HG03558 (cell line): ENCODE data around the gene CA11.
"Not testable (repeated sequence)": the region's sequence is repeated elsewhere in the genome, so short reads cannot be mapped to it uniquely, and the experiment has no call there.

Experiments
- ATAC-seq: cut with Tn5 transposase; IDR thresholded peaks from one replicate; pipeline ENCODE4 v1.9.1; 2021; ENCODE audit warnings: moderate number of reproducible peaks; ENCODE audit not compliant: unreplicated experiment; ENCODE audit errors: extremely low read depth

CA11 gene

DNA sequence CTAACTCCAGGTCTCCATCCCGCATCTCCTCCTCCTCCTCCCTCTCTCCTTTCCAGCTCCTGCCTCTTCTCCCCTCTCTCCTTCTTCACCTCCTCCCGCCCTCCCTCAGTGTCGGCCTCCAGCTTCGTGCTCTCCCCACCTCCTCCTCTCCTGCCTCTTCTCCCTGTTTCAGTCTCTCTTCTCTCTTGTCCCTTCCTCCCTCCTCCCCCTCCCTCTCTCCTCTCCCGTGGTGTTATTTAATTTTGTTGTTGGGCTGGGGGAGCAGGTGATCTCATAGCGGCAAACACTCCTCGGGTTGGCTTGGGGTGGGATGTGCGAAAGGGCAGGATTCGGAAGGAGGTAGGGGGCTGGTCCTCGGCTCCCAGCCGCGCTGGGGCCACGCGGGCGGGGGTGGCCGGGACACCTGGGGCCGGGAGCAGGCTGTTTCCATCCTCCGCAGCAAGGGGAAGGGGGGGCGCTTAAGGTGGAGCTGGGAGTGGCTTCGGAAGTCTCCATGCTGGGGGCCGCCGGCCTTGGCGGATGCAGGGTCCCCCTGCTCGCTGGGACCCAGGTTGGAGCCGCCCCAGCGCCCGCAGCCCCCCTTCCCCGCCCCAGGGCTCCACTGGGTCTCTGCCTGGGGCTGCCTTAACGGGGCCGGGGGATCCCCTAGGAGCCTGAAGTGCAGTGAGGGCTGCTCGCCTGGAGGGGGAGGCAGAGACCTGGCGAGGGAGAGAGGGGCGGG is at the start of gene CA11:
CA11 (minus strand) TSS at position 187 of the 721 bp plus-strand sequence. CDS start 555 bp downstream, outside the sequence.
- ATAC-seq = no peak

DNA sequence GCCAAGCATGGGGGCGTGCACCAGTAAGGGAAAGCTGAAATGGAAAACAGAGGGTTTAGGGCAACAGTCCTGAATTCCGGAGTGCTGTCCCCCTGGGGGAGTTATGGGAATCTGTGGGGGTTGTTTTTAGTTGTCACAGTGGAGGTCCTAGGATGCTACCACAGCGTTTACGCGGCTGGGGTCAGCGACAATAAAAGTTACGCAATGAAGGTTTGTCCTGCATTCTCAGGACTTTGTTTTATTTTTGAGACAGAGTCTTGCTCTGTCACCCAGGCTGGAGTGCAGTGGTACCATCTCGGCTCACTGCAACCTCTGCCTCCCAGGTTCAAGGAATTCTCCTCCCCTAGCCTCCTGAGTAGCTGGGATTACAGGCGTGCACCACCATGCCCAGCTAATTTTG is 47.6 kb upstream of the CA11 start:
- ATAC-seq = not testable (repeated sequence)

DNA sequence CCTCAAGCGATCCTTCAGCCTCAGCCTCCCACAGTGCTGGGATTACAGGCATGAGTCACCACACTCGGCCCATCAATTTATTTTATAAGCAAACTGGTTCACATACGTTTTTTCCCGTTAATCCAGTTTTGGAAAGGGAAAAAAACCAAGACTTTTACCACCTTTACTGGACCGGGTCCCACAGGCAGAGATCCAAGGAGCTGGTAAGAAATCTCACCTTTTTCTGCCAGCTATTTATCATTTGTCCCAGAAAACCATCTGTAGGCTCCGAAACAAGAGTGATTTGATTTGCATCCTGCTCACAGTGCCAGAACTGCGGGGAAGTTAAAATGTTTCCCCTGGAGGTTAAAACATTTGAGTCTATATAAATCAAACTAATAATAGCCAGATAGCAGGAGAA is 43.5 kb upstream of the CA11 start:
- ATAC-seq = no peak

DNA sequence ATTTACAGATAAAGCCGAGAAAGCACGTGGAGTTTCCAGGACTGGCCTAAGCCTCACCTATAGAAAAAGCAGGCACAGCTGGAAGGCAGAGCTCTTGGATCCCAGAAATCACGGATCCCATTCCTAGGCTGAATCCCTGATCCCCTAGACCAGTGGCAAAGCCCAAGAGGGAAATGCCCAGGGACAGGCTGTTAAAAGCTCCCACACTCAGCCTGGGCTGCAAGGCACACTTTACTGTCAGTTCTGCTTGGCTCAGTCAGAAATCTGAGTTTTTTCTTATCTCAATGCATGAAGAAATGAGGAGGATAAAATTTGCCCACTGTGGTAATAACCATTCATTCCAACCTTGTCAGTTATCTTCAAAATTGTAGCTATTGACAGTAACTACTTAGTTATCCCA is 41.8 kb upstream of the CA11 start:
- ATAC-seq = no peak

DNA sequence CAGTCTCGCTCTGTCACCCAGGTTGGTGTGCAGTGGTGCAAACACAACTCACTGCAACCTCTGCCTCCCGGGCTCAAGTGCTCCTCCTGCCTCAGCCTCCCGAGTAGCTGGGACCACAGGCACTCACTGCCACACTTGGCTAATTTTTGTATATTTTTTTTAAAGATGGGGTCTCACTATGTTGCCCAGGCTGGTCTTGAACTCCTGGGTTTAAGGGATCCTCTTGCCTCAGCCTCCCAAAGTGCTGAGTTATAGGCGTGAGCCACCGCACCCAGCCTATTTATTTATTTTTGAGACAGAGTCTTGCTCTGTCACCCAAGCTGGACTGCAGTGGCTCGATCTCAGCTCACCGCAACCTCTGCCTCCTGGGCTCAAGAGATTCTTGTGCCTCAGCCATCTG is 40.6 kb upstream of the CA11 start:
- not testable (repeated sequence) for ATAC-seq

DNA sequence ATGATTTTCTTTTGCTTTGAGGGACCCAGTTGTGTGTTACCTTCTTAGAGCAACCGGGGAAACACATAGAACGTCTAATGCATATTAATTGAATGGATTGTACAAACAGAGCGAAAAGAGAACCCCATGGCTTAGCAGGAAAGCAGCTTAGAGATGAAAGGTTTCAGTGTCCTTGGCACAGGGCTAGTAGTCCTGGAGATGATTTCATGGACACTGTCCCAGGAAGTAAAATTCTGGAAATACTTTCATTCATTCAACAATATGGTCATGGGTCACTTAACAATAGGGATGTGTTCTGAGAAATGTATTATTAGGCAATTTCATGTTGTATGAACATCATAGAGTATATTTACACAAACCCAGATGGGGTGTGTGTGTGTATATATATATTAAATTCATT is 40.1 kb upstream of the CA11 start:
- ATAC-seq = no peak

DNA sequence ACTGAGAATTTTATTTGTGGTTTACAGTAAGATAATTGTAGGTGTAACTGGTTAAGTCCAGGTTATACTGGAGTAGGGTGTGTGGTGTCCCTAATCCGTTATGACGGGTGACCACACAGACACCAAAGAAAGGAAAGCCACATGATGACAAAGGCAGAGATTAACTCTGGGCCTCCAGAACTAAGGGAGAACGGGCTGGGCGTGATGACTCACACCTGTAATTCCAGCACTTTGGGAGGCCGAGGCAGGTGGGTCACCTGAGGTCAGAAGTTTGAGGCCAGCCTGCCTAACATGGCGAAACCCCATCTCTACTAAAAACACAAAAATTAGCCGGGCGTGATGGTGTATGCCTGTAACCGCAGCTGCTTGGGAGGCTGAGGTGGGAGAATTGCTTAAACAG is 39.6 kb upstream of the CA11 start:
- no peak for ATAC-seq

DNA sequence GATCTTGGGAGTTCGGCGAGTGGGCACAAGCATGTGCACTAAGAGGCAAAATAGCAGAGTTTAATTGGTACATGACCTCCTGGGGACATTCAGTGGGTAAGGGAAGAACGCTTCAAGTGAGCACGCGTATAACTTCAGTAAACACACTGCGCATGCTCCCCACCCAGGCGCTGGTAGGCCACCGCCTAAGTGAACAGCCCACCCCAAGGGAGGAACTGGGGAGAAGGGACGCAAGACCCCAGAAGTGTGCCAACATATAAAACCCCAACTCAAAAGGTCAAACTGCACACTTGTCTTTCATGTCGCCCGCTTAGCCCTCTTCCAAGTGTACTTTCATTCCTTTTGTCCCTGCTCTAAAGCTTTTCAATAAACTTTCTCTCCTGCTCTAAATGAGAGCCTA is 37.4 kb upstream of the CA11 start:
- no peak for ATAC-seq

DNA sequence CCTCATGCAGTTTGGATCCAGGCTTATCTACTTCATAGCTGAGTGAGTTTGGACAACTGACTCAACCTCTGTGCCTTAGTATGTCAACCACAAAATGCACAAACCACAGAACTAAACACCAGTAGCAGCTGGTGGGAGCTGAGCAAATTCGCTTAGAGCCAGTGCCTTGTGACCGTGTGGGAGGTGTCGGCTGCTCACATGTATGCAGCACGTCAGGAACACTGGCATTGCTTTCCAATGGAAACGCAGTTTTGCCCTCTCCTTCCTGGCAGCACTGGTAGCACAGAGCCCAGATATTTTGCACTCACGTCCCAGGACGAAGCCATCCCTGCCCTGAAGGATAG is 35.1 kb upstream of the CA11 start:
- no peak for ATAC-seq

DNA sequence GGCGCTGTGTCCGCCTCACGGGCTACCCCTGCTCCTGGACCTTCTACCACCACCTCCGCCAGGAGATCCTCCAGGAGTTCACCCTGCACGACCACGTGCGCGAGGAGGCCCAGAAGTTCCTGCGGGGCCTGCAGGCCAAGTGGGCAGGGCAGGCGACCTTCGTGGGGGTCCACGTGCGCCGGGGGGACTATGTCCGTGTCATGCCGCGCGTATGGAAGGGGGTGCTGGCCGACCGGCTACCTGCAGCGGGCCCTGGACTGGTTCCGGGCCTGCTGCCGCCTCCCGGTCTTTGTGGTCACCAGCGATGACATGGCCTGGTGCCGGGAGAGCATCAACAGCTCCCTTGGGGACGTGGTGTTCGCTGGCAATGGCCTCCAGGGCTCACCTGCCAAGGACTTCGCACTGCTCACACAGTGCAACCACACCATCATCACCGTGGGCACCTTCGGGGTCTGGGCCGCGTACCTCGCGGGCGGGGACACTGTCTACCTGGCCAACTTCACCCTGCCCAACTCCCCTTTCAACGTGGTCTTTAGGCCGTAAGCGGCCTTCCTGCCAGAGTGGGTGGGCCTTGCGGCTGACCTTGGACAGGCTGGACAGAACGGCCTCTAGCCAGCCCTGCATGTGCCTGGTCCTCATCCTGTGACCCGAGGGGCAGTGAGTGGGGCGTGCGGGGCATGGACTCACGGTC is 34.6 kb upstream of the CA11 start:
- ATAC-seq = no peak

DNA sequence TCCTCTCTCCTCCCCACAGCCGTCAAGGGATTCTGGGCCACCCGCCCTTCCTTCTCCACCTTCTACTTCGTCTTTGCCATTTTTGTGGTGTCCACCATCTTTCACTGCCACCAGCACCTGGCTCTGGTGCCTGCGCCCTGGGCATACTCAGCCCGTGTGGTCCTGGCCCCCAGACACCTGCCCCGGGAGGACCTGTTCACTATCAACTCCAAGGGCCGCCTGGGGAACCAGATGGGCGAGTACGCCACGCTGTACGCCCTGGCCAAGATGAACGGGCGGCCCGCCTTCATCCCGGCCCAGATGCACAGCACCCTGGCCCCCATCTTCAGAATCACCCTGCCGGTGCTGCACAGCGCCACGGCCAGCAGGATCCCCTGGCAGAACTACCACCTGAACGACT is 34.0 kb upstream of the CA11 start:
- ATAC-seq = not testable (repeated sequence)

DNA sequence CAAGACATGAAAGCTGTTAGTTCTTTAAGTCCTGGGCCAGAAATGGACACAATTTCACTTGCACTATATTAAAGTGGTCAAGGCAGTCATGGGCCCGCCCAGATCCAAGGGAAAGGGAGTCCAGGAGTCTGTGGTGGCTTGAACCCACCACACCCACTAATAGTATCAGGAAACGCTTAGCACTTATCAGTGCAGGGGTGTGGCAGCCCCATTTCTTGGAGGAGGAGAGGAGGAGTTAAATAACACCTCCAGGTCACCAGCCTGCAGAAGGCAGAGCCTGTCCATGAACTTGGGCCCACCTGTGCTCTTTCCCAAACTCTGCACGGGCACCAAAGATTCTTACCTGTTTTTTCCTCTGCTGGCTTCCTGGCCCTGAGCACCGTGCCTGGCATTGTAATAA is 32.2 kb upstream of the CA11 start:
- ATAC-seq = no peak

DNA sequence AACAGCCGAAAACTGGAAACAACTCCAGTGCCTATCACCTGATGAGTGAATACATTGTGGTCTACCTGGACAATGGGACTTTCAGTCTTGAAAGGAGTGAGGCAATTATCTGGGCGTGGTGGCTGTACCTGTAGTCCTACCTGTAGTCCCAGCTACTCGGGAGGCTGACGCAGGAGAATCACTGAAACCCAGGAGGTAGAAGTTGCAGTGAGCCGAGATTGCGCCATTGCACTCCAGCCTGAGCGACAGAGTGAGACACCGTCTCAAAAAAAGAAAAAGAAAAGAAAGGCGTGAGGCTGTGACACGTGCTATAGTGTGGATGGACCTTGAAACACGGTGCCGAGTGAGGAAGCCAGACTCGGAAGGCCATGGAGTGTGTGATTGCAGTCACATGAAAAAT is 30.9 kb upstream of the CA11 start:
- no peak for ATAC-seq

DNA sequence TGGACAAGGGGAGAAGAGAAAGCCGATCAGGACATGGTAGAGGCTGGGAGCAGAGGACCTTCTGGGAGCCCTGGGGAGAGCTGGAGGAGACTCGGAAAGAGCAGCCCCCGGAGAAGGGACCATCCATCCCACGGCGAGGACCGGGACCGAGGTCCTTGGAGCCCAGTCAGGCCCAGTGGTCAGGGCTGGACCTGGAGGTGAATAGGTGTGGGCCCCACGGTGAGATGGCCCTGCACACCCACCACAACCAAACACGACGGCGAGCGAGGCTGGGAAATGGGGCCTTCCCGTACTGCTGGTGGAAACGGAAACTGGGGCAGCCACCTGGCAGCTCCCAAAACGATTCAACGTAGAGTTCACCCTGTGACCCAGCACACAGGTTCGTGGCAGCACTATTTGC is 30.5 kb upstream of the CA11 start:
- ATAC-seq = no peak

DNA sequence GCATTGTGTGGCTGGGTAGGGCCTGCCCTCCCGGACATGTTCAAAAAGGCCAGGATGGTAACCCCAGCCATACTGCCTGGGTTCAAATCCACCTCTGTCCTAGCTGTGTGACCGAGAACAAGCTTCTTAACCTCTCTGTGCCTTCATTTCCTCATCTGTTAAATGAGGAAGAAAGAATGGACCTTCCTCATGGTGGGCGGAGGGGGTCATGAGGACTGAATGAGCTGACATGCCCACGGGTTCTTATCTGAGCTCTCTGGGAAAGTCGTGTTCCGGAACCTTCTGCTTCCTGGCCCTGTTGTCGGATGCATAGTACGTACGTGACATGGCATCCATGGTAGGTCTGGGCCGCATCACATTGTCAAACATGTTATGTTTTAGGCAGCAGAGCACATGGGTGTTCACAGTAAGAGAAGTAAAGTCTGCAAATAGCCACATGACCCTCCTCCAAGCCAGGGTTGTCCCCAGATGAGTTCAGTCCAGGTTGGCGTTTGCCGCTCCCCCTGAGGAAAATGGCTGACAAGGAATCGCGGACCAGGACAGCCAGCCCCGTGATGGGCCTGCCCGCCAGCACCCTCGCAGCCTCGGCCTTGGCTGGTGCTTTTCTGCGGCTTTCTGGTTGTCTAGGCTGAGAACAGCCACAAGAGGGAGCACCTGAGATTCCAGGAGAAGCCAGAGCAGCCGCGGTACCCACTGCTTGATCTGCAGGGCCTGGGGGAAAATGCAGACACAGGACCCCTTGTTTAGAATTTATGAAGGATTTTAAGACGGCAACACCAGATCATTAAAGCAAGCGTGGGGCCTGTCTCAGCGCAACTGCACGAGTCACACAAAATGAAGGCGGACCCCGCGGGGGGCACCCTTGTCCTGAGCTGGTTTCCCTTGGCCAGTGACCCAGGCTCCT is 29.2 kb upstream of the CA11 start:
- ATAC-seq = no peak

DNA sequence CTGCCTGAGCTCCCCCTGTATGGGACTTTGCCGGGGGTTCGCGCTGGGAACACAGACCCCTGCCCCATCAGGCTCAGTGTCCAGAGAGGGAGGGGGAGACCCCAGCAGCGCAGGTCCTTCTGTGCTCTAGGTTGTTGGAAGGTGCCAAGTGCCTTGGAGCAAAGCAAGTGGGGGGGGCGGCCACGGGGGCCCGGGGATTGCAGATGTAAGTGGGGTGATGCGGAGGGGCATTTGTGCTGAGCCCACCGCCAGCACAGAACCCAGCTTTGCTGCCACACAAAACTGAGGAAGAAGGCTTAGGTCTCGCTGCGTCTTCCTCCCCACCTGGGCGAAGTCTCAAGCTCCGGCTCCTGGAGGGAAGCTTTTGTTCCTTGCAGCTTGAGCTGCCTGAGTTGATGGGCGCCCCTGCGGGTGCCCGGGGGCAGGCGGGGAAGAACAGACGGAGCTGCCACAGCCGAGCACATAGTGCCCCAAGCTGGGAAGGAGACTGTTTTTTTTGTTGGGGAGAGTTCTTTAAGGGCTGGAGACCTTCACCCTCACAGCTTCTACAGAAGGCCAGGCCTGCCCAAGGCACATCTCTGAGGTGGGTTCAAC is 28.3 kb upstream of the CA11 start:
- no peak for ATAC-seq

DNA sequence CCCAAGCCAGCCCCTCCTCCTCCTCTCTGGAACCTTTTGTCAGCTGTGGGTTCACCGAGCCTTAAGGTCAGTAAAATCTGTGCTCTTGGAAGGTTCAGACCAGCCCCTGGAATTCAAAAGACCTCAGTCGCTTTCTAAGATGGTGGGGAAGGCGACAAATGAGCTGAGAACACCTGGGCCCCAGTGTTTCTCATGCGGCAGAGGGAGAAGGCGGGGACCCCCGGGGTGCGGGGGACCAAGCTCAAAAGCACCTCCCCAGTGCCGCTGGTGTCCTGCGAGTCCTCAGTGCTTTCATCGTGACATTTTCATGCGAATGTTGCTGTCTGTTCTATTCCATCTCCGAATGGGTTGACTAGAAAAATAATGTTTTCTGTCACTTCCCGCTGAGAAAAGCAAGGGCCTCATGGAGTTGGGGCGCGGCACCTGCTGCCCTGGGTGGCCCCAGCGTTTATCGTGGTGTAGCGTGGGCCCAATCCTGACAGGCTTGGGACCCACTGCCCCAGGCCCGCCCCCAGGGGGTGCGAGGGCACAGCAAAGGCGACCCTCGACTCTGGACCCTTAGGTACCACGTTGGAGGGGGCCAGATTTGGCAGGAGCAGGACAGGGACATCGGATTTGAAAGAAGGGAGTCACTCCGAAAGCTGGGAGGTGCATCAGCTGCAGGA is 27.6 kb upstream of the CA11 start:
- ATAC-seq = no peak

DNA sequence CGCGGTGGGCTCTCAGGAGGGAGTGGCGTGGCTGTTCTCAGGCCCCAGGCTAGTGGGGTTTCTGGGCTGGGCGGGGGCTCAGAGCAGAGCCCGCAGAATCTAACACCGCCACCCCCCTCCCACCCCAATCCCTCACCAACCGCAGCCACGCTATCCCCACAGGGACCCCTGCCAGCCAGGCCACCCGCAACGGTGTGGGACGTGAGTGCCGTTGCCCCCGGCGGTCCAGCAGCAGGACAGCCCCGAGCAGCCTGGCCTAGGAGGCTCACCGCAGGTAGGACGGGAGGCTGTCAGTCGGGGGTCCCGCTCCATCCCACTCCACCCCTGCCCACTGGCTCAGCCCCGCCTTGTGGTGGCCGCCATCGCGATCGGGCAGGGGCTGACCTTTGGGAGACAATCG is 27.0 kb upstream of the CA11 start, which contains the start of gene NTN5:
NTN5 (minus strand) TSS at position 24 of the 400 bp plus-strand sequence. CDS start 2,031 bp downstream, outside the sequence.
- ATAC-seq = no peak

DNA sequence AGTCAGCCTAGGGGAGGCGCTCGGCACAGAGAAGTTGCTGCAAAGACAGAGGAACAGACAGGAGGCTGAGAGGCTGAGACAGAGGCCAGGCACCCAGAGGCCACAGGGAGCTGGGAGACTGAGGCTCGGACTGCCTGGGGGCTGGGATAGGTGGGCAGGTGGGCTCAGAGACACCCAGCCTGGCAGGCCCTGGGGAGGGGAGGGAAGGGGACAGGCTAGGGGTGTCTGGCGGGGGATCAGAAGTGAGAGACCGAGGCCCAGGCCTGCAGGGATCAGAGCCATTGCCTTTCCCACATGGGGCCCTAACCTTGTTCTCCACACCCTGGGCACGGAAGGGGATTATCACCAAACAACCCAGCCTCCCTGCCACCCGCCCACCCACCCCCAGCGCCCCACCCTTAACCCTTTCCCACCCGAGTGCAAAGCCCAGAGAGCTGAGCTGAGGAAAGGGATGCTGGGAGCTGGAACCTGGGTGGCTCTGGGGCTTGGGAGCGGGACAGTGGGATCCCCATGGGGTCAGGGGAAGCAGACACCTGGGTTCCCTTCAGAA is 25.5 kb upstream of the CA11 start:
- ATAC-seq = no peak
